ENCODE data around the gene EMILIN1. TPM values are rescaled to one million over a fixed set of nuclear protein-coding genes. Genes with fewer than 3 reads are reported as not detected.

EMILIN1 gene
- total RNA-seq, 1 experiment from 2014 or later, result 1.2 TPM

DNA sequence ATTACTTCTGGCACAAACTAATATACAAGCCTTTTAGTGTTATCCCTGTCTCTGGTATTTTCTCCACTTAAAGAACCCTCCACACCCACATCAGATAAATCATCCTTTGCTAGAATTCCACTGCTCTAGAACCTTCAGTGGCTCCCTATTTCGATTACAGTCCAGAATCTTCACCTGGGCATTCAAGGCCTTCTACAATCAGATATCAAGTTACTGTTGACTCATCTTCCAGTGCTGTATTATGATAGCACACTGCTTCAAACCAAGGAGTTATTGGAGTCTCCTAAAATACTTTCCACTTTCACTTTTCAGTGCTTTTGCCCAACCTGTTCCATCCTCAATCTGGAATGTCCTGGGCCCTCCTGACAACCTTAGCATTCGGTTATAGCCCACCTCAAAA, 37.1 kb downstream of the EMILIN1 start:
- Histone ChIP-seq H2BK15ac (ENCODE audit: low read depth, low read length) (no peak overlapping the region), H3K23ac (ENCODE audit: insufficient read length, low read depth, low read length) (no peak overlapping the region), H2BK20ac (ENCODE audit: low read depth, low read length, poor library complexity, severe bottlenecking) (no peak overlapping the region), H2AFZ (ENCODE audit: low read length) (no peak overlapping the region), H4K20me1 (ENCODE audit: control insufficient read depth, insufficient read depth, insufficient read length) (no peaks in the 10 kb centered on the region), H2AK5ac (ENCODE audit: insufficient read length, low read length) (no peak overlapping the region), H3K4me2 (ENCODE audit: insufficient read depth, insufficient read length, low read length) (no peak overlapping the region), H3K14ac (ENCODE audit: insufficient read depth, low read length) (no peak overlapping the region), H4K5ac (ENCODE audit: insufficient read length, low read depth, low read length) (no peak overlapping the region), H3K9ac (ENCODE audit: extremely low read depth, insufficient read length, low read length) (no peak overlapping the region), H3K4ac (ENCODE audit: low read depth, low read length) (no peak overlapping the region), H3K18ac (ENCODE audit: insufficient read length, low read depth, low read length) (no peak overlapping the region), H2BK5ac (ENCODE audit: insufficient read length, low read length) (no peak overlapping the region), H2BK120ac (ENCODE audit: low read depth, low read length, poor library complexity, severe bottlenecking) (no peak overlapping the region), H4K91ac (ENCODE audit: insufficient read length, low read depth, low read length) (no peak overlapping the region), H3K56ac (ENCODE audit: insufficient read length, low read depth, low read length) (no peak overlapping the region), H3K79me2 (ENCODE audit: insufficient read depth, low read length) (no peaks in the 10 kb centered on the region), H4K8ac (replicated peaks; ENCODE audit: insufficient read length, low read depth, low read length) (no peak overlapping the region), H2BK12ac (ENCODE audit: insufficient read length, low read depth, low read length) (no peak overlapping the region), H3K27ac (ENCODE audit: insufficient read length, low read depth, low read length) (no peak overlapping the region), H3K9me3 (ENCODE audit: control insufficient read depth, low read depth, low read length) (no peaks in the 10 kb centered on the region), H3K23me2 (ENCODE audit: insufficient read length, low read depth, low read length, poor library complexity, severe bottlenecking) (peaks cover 8% of the 10 kb centered on the region), H3K27me3 (ENCODE audit: insufficient read depth, low read length) (peaks cover 7% of the 10 kb centered on the region; the same call in 1 of the 2 replicates), H3K79me1 (ENCODE audit: insufficient read depth, low read depth, low read length, poor library complexity, severe bottlenecking) (no peaks in the 10 kb centered on the region), H3T11ph (ENCODE audit: low read length) (no peak overlapping the region), H3K4me1 (ENCODE audit: insufficient read depth, low read length) (peaks cover 2% of the 10 kb centered on the region)
- Mint-ChIP-seq H3K27ac (no peak overlapping the region), H3K9me3 (no peaks in the 10 kb centered on the region; a peak in 1 of 5 replicates), H3K36me3 (ENCODE audit: insufficient read depth in 1 of 3, low read depth in 3 of 3) (no peaks in the 10 kb centered on the region; a peak in 3 of 7 replicates), H3K27me3 (ENCODE audit: low read depth) (peaks cover 37% of the 10 kb centered on the region), H3K4me1 (peaks cover 8 to 16% of the 10 kb centered on the region in 2 experiments), H3K4me3 (no peak overlapping the region)
- TF ChIP-seq, protein P1, sequence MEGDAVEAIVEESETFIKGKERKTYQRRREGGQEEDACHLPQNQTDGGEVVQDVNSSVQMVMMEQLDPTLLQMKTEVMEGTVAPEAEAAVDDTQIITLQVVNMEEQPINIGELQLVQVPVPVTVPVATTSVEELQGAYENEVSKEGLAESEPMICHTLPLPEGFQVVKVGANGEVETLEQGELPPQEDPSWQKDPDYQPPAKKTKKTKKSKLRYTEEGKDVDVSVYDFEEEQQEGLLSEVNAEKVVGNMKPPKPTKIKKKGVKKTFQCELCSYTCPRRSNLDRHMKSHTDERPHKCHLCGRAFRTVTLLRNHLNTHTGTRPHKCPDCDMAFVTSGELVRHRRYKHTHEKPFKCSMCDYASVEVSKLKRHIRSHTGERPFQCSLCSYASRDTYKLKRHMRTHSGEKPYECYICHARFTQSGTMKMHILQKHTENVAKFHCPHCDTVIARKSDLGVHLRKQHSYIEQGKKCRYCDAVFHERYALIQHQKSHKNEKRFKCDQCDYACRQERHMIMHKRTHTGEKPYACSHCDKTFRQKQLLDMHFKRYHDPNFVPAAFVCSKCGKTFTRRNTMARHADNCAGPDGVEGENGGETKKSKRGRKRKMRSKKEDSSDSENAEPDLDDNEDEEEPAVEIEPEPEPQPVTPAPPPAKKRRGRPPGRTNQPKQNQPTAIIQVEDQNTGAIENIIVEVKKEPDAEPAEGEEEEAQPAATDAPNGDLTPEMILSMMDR (conservative IDR thresholded peaks at IDR 0.05), result no peak
- WGBS (ENCODE audit: extremely low coverage, insufficient read length, low lambda C conversion rate), result no CpG with 5 or more reads among the region's 2 CpGs
- no peak for DNase-seq

Data from H9 (cell line).